Measurements from ENCODE around the gene OLR1.
A peak's percentile ranks its signal among the peaks of the same experiment; 100 is the strongest.
"Not testable (repeated sequence)": the region's sequence is repeated elsewhere in the genome, so short reads cannot be mapped to it uniquely, and the experiment has no call there.

The OLR1 gene

DNA sequence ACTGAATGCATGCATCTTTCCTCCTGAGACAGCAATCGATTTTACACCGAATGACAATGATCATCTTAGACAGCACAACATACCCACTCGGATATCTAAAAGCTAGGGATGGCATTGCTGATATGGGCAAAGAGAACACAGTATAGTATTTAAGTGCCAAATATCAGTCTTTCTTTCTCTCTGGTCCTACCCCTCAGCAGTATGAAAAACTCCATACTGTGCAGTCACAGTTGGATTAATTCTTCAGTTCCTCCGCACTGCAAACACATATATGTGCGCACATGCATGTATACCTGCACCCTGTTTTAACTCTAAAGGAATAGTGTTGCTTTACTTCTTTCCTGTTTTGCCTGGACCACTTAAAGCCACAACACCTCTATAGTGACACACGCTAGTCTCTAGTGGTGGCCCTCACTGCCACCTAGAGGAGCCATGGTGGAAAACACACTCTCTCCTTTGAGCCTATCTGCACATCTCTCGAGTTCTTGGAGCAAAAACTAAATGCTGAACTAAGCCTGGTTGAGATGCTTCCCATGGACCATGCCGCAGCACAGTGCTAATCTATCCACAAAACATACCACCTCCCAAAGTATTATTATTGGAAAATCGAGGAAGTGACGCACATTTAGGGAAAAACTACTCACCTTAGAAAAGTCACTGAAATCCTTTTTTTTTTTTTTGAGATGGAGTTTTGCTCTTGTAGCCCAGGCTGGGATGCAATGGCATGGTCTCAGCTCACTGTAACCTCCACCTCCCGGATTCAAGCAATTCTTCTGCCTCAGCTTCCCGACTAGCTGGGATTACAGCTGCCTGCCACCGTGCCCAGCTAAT is 18.8 kb upstream of the OLR1 start:
- peak; percentile 91 for DNase-seq (ENCODE audit: low spot score)

GRCh38 chr12:10189653-10190052 is 17.7 kb upstream of the OLR1 start:
- peak; percentile 59 for DNase-seq (ENCODE audit: low spot score)

DNA sequence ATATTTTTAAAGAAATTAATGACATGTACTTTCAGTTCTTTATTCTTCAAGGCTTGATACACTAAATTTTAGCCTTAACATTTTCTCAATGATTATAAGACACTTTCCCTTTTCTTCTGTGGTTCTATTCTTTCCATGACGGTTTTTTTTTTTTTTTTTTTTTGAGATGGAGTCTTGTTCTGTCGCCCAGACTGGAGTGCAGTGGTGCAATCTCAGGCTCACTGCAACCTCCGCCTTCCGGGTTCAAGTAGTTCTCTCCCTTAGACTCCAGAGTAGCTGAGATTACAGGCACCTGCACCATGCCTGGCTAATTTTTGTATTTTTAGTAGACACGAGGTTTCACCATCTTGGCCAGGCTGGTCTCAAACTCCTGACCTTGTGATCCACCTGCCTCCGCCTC is 15.0 kb upstream of the OLR1 start:
- DNase-seq (ENCODE audit: low spot score), result not testable (repeated sequence)

GRCh38 chr12:10186299-10186698 is 14.4 kb upstream of the OLR1 start:
- peak; percentile 83 for DNase-seq (ENCODE audit: low spot score)

GRCh38 chr12:10184261-10184843 is 12.4 kb upstream of the OLR1 start:
- no peak for DNase-seq (ENCODE audit: low spot score)

DNA sequence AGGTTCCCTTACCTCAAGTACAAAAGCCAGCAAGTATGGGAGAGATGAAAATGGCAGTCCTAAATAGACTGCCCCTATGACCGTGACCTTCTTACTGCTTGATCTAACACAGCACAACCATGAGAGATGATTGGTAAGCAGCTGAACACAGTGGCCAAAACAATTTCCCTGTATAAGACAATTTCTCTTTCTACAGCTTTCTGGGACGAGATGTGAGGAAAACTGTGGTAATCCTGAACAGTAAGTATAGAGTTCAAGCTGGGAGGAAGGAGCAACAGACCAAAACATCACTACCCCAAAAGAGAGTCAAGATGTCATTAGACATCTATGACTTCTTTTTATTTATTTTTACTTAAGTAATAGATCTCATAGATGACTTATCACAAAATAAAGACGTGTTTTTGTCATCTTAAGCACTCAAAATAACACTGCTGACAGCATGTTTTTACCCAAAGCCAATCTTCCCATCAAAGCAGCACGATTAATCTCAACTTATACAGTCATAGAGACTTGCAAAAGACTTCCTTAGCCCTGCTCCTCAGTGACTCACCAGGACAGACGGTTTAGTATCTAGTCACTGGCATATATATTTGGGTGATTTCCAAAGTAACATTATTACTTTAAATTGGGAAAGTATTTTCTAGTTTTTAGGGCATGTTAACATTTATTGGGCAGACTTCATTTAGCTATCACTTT is 10.6 kb upstream of the OLR1 start:
- no peak for DNase-seq (ENCODE audit: low spot score)

- DNase-seq (ENCODE audit: low spot score), result no peak
These were observed 7.8 kb upstream of the OLR1 start for GRCh38 chr12:10179776-10180181.

DNA sequence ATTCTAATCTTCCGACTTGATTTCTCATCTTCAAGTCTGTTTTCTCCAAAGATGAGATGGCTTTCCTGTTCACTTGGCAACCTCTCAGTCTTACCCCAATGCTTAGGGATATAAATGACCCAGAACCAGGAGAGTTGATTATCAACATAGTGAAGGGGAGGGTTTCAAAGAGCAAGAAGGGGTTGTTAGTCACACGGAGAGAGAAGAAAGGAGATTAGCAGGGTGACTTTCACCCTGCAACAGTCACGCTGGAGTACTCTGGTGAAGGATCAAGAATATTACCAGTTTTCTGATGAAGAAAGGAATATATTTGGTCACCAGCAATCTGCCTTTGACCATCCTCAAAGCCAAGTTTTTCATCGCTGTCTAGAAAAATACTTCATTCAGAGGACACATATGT is 6.9 kb upstream of the OLR1 start, which contains the start of gene TMEM52B:
TMEM52B (plus strand) TSS at position 212 of the 400 bp plus-strand sequence. CDS start 543 bp downstream, outside the sequence.
- DNase-seq (ENCODE audit: low spot score), result no peak

DNA sequence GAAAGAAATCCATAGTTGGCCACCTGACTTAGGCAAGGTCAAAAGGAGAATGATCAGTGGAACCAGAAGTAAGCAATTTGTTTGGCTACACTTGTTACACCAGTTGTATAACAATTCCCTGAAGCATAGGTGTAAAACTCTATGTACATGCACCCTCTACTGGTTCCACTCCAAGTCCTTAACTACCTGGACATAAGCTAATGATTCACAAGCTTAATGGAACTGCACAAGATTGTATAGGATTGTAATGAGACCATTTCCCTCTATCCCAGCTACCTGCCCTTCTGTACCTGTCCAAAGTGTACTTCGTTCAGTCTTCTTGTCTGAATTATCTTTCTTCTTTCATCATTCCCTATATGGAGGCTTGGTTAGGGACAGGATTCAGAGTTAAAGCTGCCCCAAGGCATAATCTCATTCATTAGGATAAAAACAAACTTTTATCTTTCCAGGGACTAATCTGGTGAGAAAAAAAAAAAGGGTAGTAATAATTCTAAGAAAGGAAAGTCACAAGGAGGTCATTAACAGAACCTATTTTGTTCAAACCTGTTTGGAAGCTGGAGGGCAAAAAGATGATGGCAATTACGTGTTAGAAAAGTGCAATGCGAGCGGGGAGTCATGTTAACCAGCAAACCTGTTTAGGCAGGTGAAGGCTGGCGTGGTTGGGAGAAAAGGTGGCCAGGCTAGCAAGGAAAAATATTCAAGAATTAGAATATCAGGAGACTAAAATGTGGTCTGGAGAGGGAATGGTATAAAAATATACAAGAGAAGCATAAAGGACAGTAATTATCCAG is 4.1 kb upstream of the OLR1 start:
- no peak for DNase-seq (ENCODE audit: low spot score)

DNA sequence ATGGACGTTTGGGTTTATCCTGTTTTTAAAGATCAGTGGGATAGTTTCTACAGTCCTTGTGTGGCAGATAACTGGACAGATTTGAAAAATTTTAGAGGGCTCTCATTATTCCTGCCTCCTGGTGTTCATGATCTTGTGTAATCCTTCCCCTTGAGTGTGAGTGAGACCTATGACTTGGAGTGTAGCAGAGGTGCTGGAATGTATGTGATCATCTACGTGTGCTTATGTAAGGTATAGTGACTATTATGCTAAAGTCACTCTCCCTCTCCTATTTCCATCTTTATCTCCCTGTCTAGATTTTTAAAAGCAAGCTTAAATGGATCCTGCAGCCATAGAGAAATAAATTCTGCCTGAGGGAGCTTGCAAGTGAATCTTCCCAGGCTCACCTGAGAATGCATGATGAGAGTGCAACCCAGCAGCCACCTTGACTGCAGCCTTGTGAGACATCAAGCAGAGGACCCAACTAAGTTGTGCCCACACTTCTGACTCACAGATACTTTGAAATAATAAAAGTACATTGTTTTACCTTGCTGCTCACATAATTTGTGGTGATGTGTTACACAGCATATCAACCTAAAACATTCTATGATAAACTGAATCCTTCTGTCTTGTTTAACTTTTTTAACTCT is 3.2 kb upstream of the OLR1 start:
- DNase-seq (ENCODE audit: low spot score), result no peak

DNA sequence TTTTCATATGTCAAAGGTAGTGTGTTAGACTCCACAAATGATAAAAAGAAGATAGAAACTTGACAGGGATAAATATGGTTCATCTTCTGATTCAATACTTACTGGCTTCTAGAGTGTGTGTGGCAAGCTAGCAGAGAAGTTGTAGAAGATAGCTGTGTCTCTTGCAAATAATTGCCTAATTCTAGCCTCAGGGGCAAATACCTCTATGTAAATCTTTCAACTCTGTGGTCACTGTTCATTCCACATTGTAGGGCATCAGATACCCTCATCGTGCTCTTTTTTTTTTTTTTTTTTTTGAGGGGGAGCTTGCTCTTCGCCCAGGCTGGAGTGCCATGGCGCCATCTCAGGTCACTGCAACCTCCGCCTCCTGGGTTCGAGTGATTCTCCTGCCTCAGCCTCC is 1.7 kb downstream of the OLR1 start:
- no peak for DNase-seq (ENCODE audit: low spot score)

- DNase-seq (ENCODE audit: low spot score), result no peak
These were observed 2.8 kb downstream of the OLR1 start for GRCh38 chr12:10169104-10169503.

GRCh38 chr12:10167599-10167998 is 4.3 kb downstream of the OLR1 start:
- peak; percentile 35 for DNase-seq (ENCODE audit: low spot score)

DNA sequence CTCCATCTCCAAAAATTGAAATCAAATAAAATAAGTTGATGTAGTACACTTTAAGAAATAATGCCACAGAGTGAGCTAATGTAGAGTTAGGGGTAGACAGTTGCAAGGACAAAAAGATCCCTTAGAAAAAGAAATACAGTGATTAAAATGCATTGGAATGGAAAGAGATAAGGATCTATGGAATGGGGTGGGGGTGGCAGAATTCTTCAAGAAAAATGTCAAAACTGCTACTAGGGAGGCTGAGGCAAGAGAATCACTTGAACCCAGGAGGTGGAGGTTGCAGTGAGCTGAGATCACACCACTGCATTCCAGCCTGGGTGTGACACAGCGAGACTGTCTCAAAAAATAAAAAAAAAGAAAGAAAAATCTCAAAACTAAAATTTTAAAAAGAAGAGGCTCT is 6.5 kb downstream of the OLR1 start:
- DNase-seq (ENCODE audit: low spot score), result no peak

DNA sequence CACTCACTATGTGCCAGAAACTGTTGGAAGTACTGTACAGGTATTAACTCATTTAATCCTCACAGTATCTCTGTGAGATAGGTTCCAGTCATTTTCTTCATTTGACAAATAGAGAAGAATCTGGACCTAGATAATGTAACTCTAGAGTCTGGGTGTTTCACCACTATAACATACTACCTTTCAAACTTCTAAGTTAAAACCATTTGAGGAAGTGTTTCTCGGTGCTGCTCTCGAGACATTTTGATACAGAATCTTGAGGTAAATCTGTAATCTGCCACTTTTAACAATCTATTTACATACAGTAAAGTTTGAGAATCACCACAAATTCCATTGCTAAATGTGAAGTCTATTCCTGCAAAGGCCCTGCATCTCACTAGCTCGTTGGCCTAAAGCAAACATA is 8.8 kb downstream of the OLR1 start:
- no peak for DNase-seq (ENCODE audit: low spot score)

DNA sequence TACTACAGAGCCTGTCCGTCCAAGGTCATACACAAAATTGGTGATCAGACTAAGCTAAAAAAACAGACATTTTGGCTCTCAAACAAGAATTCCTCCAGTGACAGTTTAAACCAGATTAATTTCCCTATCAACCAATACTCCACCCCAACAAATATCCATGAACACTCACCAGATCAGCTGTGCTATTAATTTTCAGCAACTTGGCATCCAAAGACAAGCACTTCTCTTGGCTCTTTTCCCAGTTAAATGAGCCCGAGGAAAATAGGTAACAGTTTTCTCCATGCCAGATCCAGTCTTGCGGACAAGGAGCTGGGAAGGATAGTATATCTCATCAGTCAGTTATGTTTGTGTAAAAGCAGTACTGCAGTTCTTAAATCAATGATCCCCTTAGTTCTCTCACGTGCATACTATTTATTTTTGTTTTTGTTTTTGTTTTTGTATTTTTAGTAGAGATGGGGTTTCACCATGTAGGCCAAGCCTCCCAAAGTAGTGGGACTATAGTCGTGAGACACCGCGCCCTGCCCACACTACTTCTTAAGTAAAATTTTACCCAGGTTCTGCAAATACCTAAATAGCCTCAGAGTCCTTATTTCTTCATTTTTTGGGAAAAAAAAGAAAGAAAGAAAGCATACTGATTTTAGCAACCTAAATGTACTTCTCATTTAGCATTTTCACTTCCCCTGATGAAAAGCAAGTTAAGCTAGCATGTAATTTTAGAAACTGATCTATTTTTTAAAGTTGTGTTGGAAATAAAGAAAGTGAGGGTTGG is 11.1 kb downstream of the OLR1 start:
- DNase-seq (ENCODE audit: low spot score), result no peak

GRCh38 chr12:10159280-10159679 is 12.7 kb downstream of the OLR1 start:
- DNase-seq (ENCODE audit: low spot score), result no peak

- no peak for DNase-seq (ENCODE audit: low spot score)
These were observed 13.5 kb downstream of the OLR1 start for GRCh38 chr12:10158406-10158805.

- no peak for DNase-seq (ENCODE audit: low spot score)
These were observed 16.0 kb downstream of the OLR1 start for GRCh38 chr12:10155966-10156365.

- DNase-seq (ENCODE audit: low spot score), result no peak
These were observed 17.8 kb downstream of the OLR1 start for GRCh38 chr12:10154145-10154496.

All from Ammon's horn (tissue), 1 donor.